K562 (cell line): Measurements from ENCODE around the gene DTL. TPM values are rescaled to one million over a fixed set of nuclear protein-coding genes. Genes with fewer than 3 reads are reported as not detected.

Experiments
- IRF2 ChIP-seq: sonication (generic); formaldehyde crosslinking; IDR thresholded peaks from 2 replicates; pipeline ENCODE4 v1.8.1; 2022; ENCODE audit warnings: mild to moderate bottlenecking, missing genetic modification reagents
- L3MBTL2 ChIP-seq: fragments of 450-650 bp; IDR thresholded peaks from 2 replicates; pipeline ENCODE4 v1.6.1; 2016; ENCODE audit warnings: mild to moderate bottlenecking, moderate library complexity
- NFIC ChIP-seq: fragments of 450-650 bp; IDR thresholded peaks from 2 replicates; pipeline ENCODE4 v1.6.1; 2017; ENCODE audit warnings: mild to moderate bottlenecking, inconsistent platforms
- NR2C1 ChIP-seq, 2 experiments: fragments of 450-650 bp; IDR thresholded peaks; 2 replicates each; pipeline ENCODE4 v1.6.1; 2017; ENCODE audit warnings: mild to moderate bottlenecking in 2 of 2, antibody characterized with exemption in 1 of 2, inconsistent platforms in 1 of 2, missing compliant biosample characterization in 1 of 2, missing genetic modification characterization in 1 of 2
- STAT5A ChIP-seq: IDR thresholded peaks from 2 replicates; pipeline ENCODE4 v1.6.1; 2012; ENCODE audit warnings: low read length, inconsistent platforms, borderline replicate concordance
- ZBTB9 ChIP-seq: fragments of 450-650 bp; formaldehyde crosslinking; IDR thresholded peaks from 2 replicates; pipeline ENCODE4 v1.4.0; 2020; ENCODE audit warnings: mild to moderate bottlenecking, moderate library complexity
- ZNF592 ChIP-seq: fragments of 450-650 bp; IDR thresholded peaks from 2 replicates; pipeline ENCODE4 v1.6.1; 2017; ENCODE audit warnings: antibody characterized with exemption, mild to moderate bottlenecking
- polyA plus RNA-seq, 8 experiments: library from polyadenylated mRNA; depleted of rRNA in 4 of 8; stranded (reverse) in 5 of 8; unstranded in 3 of 8; fragments of >200 nt; fragmentation: Nextera tagmentation in 2 of 8; fragmentation: Illumina TruSeq in 1 of 8; extraction: Ambion mirVana in 2 of 8; extraction: Trizol in 1 of 8; gene quantifications; 2 replicates each; pipeline versions ENCODE4 v1.2.1 to v1.2.3, GENCODE V29; 2011 to 2014; ENCODE audit warnings: inconsistent platforms in 1 of 8, missing spikeins in 1 of 8
- total RNA-seq, 7 experiments: library from RNA; depleted of rRNA in 6 of 7; stranded (reverse); fragments of >200 nt in 6 of 7; fragmentation: Illumina TruSeq in 2 of 7; extraction: Trizol in 2 of 7; gene quantifications; 2 replicates each; pipeline versions ENCODE4 v1.2.1 to v1.2.3, GENCODE V29; 2011 to 2021; ENCODE audit warnings: low replicate concordance in 1 of 7

DTL gene
- total and polyA plus RNA-seq, 9 of the 15 experiments (the other 6 are each of a cell fraction or from before 2014, with no cell fraction given), result 38.3 to 81.0 (median 63.2) TPM

- TF ChIP-seq ZBTB9 (CRISPR knock-in tag) (no peak), L3MBTL2 (no peak), NR2C1 (IDR thresholded peaks at IDR 0.05) (peak; percentile 40; the same call in 1 of the 2 replicates), NR2C1 (tag; IDR thresholded peaks at IDR 0.05) (peak; percentile 41), ZNF592 (0 out of 2 replicates have a peak, but pooled peaks have one; percentile 26), STAT5A (no peak), IRF2 (CRISPR knock-in tag) (no peak), NFIC (peak; percentile 77)
Observed at GRCh38 chr1:212149566-212149965, 114.0 kb downstream of the DTL start (continued).
